GM18507 (cell line): ENCODE results near the gene GDPD2.

ENCODE experiments used
- DNase-seq: peaks from one replicate; pipeline ENCODE4 v3.0.0; 2011; ENCODE audit warnings: low read depth; ENCODE audit not compliant: insufficient read length; ENCODE audit errors: extremely low spot score
- FAIRE-seq: peaks from 2 replicates; lab custom pipeline; 2011; peaks lifted over from hg19 to GRCh38; lab: Jason Lieb, UNC

GDPD2 gene

DNA sequence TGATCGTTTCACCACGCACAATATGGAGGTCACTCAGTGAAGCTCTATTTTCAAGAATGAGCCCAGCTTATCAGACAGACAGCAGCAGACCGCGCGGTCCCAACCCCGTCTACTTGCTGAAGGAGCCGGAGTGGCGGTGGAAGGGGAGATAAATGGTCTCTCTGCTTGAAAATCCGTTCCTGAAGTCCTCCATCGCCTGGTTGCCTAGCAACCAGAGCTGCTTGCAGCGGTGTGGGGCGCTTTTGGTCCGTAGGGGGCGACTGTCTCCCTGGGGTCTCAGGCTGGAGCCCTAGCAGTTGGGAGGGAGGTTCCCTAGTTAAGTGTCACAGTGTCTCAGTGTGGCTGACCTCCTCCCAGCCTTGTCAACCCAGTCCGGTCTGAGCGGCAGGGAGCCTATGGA lies 13.2 kb downstream of the GDPD2 start:
- FAIRE-seq (peak; percentile 73), DNase-seq (no peak)

GRCh38 chrX:70437011-70437410 lies 13.9 kb downstream of the GDPD2 start:
- no peak for DNase-seq
- no peak for FAIRE-seq

GRCh38 chrX:70437921-70438665 lies 15.0 kb downstream of the GDPD2 start:
- FAIRE-seq (no peak), DNase-seq (no peak)

DNA sequence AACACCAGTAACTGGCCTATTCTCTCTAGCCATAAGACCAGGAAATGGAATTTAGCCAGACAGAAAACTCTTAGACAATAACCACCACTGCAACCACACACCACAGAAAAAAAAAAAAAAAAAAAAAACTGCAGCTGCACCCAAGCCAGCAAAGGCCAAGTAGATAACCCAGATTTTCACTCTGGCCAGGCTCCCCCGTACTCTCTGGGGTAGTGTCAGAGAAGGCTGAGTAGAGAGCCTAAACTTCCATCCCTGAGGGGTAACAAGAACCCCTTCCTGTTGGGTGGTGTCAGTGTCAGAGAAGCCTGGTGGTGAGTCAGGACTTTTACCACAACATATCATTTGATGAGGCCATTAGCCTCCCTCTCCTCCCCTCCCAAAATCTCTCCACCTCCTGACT lies 15.9 kb downstream of the GDPD2 start:
- DNase-seq (no peak), FAIRE-seq (peak; percentile 67)

DNA sequence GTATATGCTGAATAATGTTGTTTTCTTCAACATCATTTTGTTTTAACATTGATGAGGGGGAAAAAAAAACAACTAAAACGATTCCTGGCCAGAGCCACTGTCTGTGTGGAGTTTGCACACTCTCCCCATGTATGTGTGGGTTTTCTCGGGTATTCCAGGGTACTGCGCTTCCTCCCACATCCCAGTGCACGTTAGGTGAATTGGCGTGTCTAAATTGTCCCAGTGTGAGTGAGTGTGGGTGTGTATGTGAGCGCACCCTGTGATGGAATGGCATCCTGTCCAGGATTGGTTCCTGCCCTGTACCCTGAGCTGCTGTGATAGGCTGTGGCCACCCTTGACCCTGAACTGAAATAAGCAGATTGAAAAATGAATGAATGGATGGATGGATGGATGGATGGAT lies 19.1 kb downstream of the GDPD2 start:
- no peak for DNase-seq
- FAIRE-seq = no peak

- DNase-seq (no peak), FAIRE-seq (no peak)
These were observed 21.3 kb downstream of the GDPD2 start, which contains the start of gene DLG3 for GRCh38 chrX:70444326-70444945. Gene DLG3 (plus strand): TSS chrX:70444835. CDS start chrX:70445202, 367 bp downstream.

- DNase-seq = no peak
- FAIRE-seq = no peak
These were observed 22.0 kb downstream of the GDPD2 start for GRCh38 chrX:70444946-70445656.

- no peak for DNase-seq
These were observed 22.8 kb downstream of the GDPD2 start for GRCh38 chrX:70445951-70446350.

GRCh38 chrX:70446380-70447350 lies 23.6 kb downstream of the GDPD2 start:
- FAIRE-seq (no peak), DNase-seq (no peak)

More at GRCh38 chrX:70445951-70446350, 22.8 kb downstream of the GDPD2 start:
- no peak for FAIRE-seq

- FAIRE-seq (no peak), DNase-seq (no peak)
These were observed 26.4 kb downstream of the GDPD2 start for GRCh38 chrX:70449457-70449966.

- FAIRE-seq = peak; percentile 89
- no peak for DNase-seq
These were observed 29.1 kb downstream of the GDPD2 start for GRCh38 chrX:70452143-70452733.

- peak; percentile 91 for FAIRE-seq
- DNase-seq = no peak
These were observed 30.0 kb downstream of the GDPD2 start for GRCh38 chrX:70453024-70453618.

DNA sequence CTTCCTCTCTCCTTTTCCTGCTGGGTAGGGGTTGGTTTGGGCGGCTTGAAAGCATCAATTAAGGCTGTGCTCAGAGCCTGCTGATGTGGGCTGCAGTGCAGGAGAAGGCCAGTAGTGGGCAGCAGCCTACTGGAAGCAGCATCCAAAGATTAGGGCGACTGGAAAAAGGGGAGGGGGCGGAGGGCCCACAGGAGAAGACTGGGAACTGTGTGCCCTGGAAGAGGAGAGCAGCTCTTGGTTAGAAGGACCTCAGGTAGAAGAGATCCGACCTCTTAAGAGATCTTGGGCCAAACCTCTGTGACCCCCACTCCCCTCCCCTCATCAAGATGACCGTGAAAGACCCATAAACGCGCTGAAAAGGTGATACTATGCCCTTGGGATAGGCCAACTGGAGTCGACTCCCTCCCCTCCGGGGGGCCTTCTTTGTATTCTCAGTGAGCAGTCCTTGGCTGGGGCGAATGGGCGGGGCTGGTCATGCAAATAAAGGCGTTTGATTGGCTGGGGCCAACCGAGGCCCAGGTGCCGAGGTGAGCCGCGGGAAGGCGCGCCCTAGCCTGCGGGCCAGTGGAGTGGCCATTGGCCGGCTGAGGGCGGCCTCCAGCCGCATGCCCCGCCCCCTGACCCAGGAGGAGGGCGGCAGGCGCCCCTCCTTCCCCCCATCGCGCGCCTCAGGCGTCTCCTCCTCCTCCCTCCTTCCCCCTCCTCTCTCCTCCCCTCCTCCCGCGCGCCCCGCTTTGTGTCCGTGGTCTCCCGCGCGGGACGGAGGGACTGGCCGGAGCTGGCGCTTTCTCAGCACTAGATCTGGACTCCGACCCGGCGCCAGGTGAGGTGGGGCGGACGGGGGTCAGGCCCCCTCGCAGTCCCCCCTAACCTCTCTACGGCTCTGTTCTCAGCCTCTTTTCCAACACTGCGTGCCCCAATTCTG lies 31.6 kb downstream of the GDPD2 start:
- FAIRE-seq = peak; percentile 94
- peak; percentile 47 for DNase-seq

DNA sequence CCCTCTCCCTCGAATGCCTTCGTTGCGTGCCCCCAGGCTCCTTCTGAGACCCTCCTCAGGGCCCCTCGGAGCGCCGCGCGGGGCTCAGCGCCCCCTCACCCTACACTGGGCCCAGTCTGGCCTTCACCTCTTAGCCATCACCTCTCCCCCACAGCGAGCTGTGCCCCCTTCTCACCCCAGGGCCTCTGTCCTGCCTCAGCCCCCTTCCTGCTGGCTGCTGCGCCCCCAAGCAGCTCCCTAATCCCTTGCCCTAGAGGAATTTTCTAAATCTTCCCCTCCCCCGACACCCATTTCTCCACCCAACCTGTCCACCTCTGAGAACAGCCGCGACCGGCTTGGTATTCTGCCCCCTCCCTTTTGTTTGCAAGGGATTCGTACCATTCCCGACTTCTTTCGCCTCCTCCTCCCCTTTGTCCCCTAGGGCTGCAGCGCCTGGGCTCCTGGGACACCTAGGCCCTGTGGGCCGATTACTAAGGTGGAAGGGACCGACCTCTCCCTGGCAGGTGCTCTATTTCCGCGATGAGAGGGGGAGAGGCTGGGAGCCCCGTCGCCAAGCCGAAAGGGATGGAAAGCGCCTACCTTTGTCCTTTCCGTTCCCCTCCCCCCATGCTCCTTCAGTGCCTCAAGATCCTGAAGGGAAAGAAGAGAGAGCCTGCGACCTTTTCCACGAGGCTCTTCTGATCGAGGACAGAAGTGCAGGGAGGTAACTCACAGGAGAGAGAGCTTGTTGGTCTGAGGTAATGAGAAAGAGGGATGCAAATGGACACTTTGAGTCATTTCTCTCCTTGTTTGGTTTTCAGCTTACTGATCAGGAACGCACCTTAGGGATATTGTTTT lies 32.5 kb downstream of the GDPD2 start:
- DNase-seq (no peak), FAIRE-seq (no peak)

GRCh38 chrX:70456256-70456655 lies 33.1 kb downstream of the GDPD2 start:
- peak; percentile 77 for FAIRE-seq
- no peak for DNase-seq

DNA sequence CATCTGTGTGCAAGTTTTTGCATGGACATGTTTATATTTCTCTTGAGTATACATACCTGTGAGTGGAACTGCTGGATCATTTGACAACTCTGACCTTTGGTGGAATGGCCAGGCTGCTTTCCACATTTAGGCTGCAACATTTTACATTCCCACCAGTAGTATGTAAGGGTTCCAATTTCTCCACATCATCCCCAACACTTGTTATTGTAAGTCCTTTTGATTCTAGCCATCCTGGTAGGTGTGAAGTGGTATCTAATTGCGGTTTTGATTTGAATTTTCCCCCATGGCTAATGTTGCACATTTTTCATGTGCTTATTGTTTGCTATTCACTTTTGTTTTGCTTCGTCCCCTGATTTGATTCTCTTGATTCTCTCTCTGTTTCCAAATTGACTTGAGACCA lies 37.9 kb downstream of the GDPD2 start:
- FAIRE-seq (no peak), DNase-seq (no peak)

- no peak for DNase-seq
- FAIRE-seq = no peak
These were observed 40.9 kb downstream of the GDPD2 start for GRCh38 chrX:70464051-70464450.
